ENCODE measurements around the gene HRCT1.

- TF ChIP-seq CTCF (IDR thresholded peaks at IDR 0.05) = no peak
- no peak for TF ChIP-seq POLR2A (IDR thresholded peaks at IDR 0.05)
Measured at GRCh38 chr9:35871545-35871944, 34.5 kb upstream of the HRCT1 start.

Data from testis (tissue), 2 donors.